VCaP (cell line): ENCODE data around the gene MFSD6L.

Source experiments
- H3K27ac ChIP-seq: fragments of 450-650 bp; 2 replicates; pipeline ENCODE4 v1.5.1; 2017
- CTCF ChIP-seq: fragments of 450-650 bp; conservative IDR thresholded peaks from 2 replicates; pipeline ENCODE4 v1.5.1; 2017; ENCODE audit warnings: mild to moderate bottlenecking, moderate library complexity

The MFSD6L gene

GRCh38 chr17:8749616-8750015 is 49.5 kb downstream of the MFSD6L start:
- H3K27ac ChIP-seq: no peak overlapping the region
- TF ChIP-seq CTCF: no peak

- no peak for TF ChIP-seq CTCF
- no peak overlapping the region for H3K27ac ChIP-seq
Observed at GRCh38 chr17:8747742-8748141, 51.4 kb downstream of the MFSD6L start.
